GM19397 (cell line): ENCODE measurements around the gene CLIC4.
A peak's percentile ranks its signal among the peaks of the same experiment; 100 is the strongest.
"Not testable (repeated sequence)": the region's sequence is repeated elsewhere in the genome, so short reads cannot be mapped to it uniquely, and the experiment has no call there.

Experiments used
- ATAC-seq: cut with Tn5 transposase; IDR thresholded peaks from one replicate; pipeline ENCODE4 v1.9.1; 2021; ENCODE audit warnings: mild to moderate bottlenecking, moderate library complexity; ENCODE audit not compliant: unreplicated experiment

The CLIC4 gene

GRCh38 chr1:24744911-24745710, at the start of gene CLIC4:
Gene CLIC4 (plus strand): TSS chr1:24745447. CDS start chr1:24745554, 107 bp downstream.
- ATAC-seq: peak; percentile 71

DNA sequence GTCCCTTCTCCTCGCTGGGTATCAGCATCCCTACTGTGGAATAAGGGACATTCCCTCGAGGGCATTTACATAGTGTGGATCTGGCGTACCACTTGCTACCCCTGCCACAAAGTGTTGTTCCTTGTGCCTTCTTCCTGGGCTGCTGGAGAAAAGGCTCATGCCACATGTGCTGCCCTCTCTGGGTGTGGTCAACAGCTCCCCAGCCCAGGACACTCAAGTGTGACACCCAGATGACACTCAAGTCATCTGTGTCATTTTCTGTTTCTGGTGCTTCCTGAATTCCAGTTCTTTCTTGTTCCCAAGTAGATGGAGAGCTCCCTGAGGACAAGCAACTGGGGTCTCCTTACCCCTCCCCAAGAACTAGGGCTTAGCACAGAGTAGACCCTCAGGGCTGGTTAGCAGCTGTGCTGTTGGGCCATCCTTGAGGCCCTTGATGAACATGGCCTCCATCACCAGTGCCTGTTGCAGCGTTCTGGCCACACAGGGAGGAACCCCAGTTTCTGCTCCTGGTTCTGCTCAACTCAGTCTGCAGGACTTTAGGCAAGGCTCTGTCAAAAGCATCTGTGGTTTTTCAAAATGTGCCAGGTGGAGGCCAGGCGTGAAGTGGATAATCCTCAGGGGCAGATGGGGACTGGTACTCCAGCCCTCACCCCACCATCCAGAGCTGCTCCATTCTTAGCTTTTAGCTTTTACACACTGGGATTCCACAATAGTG, 49.0 kb upstream of the CLIC4 start:
- no peak for ATAC-seq

GRCh38 chr1:24696756-24697330, 48.4 kb upstream of the CLIC4 start:
- no peak for ATAC-seq

DNA sequence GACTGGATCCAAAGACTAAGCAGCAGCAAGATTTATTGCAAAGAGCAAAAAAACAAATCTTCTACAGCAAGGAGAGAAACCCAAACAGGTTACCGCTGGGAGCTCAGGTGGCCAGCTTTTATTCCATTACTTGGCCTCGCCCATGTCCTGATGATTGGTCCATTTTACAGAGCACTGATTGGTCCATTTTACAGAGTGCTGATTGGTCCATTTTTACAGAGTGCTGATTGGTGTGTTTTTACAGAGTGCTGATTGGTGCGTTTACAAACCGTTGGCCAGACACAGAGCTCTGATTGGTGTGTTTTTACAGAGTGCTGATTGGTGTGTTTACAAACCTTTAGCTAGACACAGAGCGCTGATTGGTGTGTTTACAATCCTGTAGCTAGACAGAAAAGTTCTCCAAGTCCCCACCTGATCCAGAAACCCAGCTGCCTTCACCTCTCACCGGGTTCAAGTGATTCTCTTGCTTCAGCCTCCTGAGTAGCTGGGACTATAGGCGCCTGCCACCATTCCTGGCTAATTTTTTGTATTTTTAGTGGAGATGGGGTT, 47.7 kb upstream of the CLIC4 start:
- not testable (repeated sequence) for ATAC-seq

GRCh38 chr1:24698326-24698725, 46.9 kb upstream of the CLIC4 start:
- not testable (repeated sequence) for ATAC-seq

- ATAC-seq: no peak
Measured at GRCh38 chr1:24699628-24700027, 45.6 kb upstream of the CLIC4 start.

DNA sequence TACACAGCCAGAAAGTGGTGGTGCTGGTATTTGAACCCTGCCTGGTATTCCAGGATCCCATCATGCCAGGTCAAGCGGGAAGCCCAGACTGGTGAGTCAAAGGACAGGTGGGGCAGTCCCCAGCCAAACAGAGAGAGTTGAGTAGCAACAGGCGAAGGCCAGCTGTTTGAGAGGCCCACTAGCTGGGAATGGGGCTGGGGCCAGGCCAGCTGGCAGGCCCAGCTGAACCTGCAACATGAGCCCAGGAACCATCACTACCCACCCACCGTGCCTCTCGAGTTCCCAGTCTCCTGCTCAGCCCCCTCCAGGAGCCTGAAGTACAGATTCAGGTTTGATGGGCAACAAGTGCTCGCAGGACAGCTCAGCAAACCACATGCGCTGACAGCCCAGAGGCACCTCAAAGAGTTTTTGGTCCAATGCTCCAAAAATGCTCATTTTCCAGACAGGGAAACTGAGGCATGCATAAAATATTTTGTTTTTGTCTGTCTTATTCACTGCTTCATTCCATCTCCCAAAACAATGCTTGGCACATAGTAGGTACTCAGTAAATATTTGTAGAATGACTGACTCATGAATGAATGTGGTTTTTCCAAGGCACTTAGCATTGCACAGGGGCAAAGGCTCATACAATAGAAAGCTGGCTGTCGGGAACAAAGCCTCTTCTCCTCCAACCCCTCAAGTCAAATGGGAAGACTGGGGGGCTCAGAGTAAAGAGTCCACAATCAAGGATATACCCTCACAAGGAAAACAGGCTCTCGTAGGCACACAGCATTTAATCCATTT, 42.5 kb upstream of the CLIC4 start:
- ATAC-seq: no peak

GRCh38 chr1:24704411-24705259, 40.6 kb upstream of the CLIC4 start:
- no peak for ATAC-seq

DNA sequence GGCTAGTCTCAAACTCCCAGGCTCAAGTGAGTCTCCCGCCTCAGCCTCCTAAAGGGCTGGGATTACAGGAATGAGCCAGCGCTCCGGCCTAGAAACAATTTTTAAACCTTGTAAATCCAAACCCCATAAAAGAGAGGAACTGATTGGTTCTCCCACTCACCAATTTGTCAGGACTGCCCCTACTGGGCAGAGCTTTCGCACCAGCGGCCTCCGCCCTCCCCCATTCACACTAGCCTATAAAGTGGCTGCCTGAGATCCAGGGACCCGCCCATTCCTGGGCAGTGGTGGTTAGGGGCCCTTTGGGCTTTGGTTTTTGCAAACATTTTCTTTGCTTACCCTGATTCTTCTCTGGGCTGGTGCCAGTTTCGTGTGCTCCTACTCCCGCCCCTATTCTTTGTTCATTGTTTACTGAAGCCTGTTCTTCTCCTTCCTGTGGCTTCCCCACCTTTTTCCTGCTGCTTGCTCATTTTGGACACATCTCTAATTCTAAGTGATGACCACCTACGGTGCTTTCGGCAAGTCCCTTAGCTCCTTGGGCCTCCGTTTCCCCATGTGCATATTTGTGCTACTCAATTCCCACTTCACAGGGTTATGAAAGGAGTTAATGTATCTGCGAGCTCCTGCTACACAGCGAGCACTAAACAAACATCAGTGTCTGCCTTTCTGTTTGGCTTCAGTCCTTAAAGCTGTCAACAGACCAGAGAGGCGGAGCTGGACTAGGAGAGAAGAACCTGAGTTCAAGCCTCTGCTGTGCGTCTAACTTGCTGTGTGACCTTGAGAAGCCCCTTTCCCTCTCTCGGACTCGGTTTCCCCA, 39.8 kb upstream of the CLIC4 start:
- peak; percentile 72 for ATAC-seq

GRCh38 chr1:24706074-24706389, 39.2 kb upstream of the CLIC4 start:
- ATAC-seq: not testable (repeated sequence)

DNA sequence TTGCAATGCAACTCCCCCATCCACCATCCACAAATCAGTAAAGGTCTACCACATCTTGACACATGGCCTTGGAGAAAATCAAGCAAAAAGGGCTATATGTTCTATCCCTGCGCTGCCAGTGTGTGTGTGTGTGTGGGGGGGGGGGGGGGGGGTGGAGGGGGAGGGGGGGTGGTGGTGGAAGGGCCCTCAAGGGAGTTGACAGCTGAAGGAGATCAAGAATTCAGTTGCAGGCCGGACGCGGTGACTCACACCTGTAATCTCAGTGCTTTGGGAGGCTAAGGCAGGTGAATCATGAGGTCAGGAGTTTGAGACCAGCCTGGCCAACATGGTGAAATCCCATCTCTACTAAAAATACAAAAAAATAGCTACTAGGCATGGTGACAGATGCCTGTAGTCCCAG, 37.6 kb upstream of the CLIC4 start:
- ATAC-seq: no peak

- no peak for ATAC-seq
Measured at GRCh38 chr1:24708938-24709337, 36.3 kb upstream of the CLIC4 start.

DNA sequence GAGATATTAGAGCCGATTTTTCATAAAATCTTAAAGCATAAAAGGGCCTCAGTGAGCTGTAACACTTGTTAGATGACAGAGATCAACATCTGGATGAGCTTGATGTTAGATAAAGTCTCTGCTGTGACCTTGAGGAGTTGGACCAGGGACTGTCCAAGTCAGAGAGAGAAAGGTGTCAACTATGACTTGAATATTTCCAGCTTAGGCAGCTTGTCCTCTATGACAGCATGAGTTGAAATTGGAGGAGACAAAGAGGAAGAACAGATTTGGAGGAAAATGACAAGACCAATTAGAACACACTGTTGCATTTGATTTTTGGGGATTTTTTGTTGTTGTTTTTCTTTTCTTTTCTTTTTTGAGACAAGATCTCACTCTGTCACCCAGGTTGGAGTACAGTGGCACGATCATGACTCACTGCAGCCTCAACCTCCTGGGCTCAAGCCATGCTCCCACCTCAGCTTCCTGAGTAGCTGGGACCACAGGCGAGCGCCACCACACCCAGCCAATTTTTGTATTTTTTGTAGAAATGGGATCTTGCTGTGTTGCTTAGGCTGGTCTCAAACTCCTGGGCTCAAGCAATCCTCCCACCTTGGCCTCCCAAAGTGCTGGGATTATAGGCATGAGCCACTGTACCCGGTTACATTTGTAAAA, 35.3 kb upstream of the CLIC4 start:
- no peak for ATAC-seq

DNA sequence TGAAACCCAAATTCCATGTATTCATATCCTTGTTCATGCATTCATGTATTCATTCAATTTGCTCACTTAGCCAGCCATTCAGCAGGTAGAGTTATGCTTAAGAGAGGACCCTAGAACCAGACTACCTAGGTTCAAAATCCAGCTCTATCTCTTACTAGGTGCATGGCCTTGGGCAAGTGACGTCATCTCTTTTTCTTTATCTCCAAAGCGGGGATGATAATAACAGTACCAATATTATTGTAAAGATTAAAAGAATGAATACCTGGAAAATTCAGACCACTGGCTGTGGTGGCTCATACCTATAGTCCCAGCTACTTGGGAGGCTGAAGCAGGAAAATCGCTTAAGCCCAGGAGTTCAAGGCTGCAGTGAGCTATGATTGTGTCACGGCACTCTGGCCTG, 33.9 kb upstream of the CLIC4 start:
- no peak for ATAC-seq

DNA sequence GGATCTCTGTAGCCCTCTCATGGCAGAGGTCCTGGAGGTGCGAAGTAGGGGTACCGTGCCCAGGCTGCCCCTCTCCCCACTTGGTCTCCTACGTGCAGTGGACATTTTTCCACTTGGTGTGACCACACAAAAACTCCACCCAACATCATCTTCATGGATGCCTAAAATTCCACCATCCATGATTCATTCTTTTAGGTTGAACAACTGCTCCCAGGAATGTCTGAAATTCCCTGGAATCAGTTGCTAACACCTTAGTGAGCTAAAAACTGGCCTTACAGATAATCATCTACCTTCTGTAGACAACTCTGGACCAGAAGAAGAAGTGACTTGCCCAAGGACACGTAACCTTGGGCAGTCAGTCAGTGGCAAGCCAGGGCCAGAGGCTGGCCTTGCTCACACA, 32.1 kb upstream of the CLIC4 start:
- no peak for ATAC-seq

- ATAC-seq: no peak
Measured at GRCh38 chr1:24713736-24714135, 31.5 kb upstream of the CLIC4 start.

DNA sequence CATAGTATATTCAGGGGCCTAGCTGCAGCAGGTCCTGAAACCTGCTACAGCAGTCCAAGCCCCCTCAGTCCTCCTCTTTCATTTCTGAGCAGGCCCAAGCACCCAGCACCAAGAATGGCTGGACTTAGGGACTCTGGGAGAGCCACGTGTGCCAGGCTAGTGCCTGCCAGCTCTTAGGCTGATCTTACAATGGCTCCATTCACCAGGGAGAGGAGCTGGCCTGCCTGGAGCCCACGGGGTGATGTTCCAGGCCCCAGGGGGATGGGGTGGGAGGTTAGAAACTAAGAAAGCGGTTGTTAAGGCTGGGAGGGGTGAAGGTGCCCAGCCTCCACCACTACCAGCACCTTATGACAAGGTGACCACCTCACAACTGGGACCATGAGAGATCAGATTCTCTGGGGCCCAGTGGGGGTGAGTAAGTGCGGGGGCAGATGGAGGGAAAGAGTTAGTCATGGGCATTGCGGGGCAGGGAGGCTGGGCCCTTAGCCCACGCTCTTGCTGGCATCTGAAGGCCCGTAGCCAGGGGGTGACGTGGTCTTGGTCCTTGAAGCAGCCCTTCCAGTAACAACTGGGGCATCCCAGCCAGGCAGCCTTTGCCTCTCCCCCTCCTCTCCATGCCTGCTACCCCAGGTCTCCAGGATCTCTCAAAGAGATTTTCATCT, 30.3 kb upstream of the CLIC4 start:
- no peak for ATAC-seq

DNA sequence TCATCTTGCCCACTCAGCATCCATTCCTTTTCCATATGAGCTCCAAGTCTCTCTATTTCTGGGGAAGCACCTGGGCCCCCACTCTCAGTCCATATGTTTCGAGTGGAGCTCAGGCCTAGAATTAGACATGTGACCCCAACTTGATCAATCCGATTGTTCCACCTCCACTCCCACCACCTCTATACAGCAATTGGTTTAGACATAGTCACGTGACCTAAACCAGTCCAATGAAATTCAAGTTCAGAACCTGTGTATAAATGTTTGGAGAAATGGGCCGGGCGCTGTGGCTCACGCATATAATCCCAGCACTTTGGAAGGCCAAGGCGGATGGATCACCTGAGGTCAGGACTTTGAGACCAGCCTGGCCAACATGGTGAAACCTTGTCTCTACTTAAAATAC, 29.6 kb upstream of the CLIC4 start:
- ATAC-seq: no peak
